Neutrophil (primary cell): ENCODE measurements around the gene FDX1.

Experiments
- H3K27ac ChIP-seq: fragments of 200-600 bp; sonication (generic); 2 replicates; pipeline ENCODE4 v1.5.1; 2016; ENCODE audit warnings: mild to moderate bottlenecking, moderate library complexity
- H3K27me3 ChIP-seq: fragments of 200-600 bp; sonication (generic); 2 replicates; pipeline ENCODE4 v1.6.0; 2016; ENCODE audit warnings: mild to moderate bottlenecking
- H3K36me3 ChIP-seq: fragments of 200-600 bp; sonication (generic); 2 replicates; pipeline ENCODE4 v1.5.1; 2017
- H3K4me1 ChIP-seq, 2 experiments: fragments of 200-600 bp in 1 of 2; sonication (generic) in 1 of 2; 1 replicate in 1 of 2; 2 replicates in 1 of 2; pipeline versions ENCODE4 v1.5.1 to v1.6.1; 2013 to 2016; ENCODE audit warnings: low read depth in 1 of 2, low read length in 1 of 2, mild to moderate bottlenecking in 1 of 2, moderate library complexity in 1 of 2; ENCODE audit not compliant: control insufficient read depth in 1 of 2, insufficient read depth in 1 of 2
- H3K4me3 ChIP-seq, 2 experiments: fragments of 200-600 bp in 1 of 2; sonication (generic) in 1 of 2; 1 replicate in 1 of 2; 2 replicates in 1 of 2; pipeline ENCODE4 v1.5.1; 2013 to 2016; ENCODE audit warnings: low read depth in 1 of 2, low read length in 1 of 2, mild to moderate bottlenecking in 1 of 2, moderate library complexity in 1 of 2
- H3K9me3 ChIP-seq: fragments of 200-600 bp; sonication (generic); 2 replicates; pipeline ENCODE4 v1.5.1; 2016
- TF ChIP-seq, protein P1 (sequence below): fragments of 200-600 bp; sonication (generic); IDR thresholded peaks from 2 replicates; pipeline ENCODE4 v1.5.1; 2016; ENCODE audit warnings: antibody characterized with exemption

Gene FDX1

DNA sequence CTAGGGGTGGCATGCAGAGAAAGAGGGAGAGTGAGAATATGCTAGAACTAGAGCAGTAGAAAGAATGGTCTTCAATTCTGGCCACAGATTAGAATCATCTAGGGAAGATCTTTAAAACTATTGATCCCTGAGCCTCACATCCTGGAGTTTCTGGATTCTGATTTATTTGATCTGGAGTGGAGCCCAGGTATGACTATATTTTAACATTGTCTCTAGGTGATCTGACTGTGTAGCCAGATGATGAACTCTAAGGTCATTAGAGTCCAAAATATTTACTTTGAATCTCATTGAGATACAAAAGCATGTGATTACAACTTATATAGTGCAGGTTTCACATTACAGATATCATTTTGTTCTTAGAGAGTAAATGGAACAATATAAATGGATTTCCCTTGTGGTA lies 79.7 kb downstream of the FDX1 start:
- Histone ChIP-seq H3K4me1 (no peaks in the 10 kb centered on the region), H3K27me3 (no peaks in the 10 kb centered on the region), H3K36me3 (no peaks in the 10 kb centered on the region), H3K9me3 (no peaks in the 10 kb centered on the region), H3K4me3 (no peak overlapping the region), H3K27ac (no peak overlapping the region)
- TF ChIP-seq, protein P1, sequence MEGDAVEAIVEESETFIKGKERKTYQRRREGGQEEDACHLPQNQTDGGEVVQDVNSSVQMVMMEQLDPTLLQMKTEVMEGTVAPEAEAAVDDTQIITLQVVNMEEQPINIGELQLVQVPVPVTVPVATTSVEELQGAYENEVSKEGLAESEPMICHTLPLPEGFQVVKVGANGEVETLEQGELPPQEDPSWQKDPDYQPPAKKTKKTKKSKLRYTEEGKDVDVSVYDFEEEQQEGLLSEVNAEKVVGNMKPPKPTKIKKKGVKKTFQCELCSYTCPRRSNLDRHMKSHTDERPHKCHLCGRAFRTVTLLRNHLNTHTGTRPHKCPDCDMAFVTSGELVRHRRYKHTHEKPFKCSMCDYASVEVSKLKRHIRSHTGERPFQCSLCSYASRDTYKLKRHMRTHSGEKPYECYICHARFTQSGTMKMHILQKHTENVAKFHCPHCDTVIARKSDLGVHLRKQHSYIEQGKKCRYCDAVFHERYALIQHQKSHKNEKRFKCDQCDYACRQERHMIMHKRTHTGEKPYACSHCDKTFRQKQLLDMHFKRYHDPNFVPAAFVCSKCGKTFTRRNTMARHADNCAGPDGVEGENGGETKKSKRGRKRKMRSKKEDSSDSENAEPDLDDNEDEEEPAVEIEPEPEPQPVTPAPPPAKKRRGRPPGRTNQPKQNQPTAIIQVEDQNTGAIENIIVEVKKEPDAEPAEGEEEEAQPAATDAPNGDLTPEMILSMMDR = no peak

DNA sequence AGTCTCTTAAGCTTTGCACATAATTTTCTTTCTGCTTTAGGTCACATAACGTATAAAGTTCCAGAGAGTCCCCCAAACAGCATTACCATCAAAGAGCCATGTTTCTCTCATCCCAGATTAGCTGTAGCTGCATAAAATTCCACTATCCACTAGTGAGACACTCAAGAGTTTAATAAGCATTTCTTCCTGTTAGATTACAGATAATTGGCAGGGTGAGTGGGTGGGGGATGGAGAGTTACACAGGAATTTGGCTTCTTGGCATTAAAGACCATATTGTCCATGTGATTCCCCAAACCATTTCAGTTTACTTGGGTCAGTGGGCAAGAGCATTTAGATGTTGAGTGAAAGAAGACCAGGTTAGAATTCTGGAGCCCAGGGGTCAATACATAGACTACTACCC lies 82.3 kb downstream of the FDX1 start:
- TF ChIP-seq, protein P1 = no peak
- Histone ChIP-seq H3K9me3 (no peaks in the 10 kb centered on the region), H3K36me3 (no peaks in the 10 kb centered on the region), H3K27ac (no peak overlapping the region), H3K27me3 (no peaks in the 10 kb centered on the region), H3K4me1 (no peaks in the 10 kb centered on the region), H3K4me3 (no peak overlapping the region)

DNA sequence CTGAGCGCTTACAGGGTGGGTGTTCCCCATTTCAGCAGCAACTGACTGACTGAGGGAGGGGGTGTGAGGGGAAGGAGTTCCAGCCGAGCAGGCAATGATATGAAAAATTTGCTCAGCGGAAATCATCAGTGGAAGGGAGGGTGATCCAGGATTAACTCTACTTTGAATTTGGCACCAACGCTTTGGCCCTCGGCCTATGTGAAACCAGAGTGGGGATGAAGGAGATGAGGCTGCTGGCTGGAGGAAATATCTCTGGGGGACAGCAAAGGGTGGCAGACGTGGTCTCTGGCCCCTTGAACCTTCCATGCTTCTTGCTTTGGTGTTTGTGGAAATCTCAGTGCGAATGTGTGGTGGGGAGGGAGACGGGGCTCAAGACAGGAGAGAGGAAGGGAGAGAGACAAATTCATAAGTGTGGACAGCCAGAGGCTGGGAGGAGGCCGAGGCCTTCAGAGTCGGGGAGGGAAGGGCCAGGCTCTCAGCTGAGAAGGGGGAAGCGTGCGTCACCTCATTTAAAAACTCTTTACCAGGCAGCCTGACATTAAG lies 83.6 kb downstream of the FDX1 start:
- no peaks in the 10 kb centered on the region for H3K27me3 ChIP-seq
- H3K4me3 ChIP-seq = no peak overlapping the region
- no peaks in the 10 kb centered on the region for H3K4me1 ChIP-seq
- no peaks in the 10 kb centered on the region for H3K36me3 ChIP-seq
- H3K27ac ChIP-seq = no peak overlapping the region
- TF ChIP-seq, protein P1 = no peak
- H3K9me3 ChIP-seq = no peaks in the 10 kb centered on the region

DNA sequence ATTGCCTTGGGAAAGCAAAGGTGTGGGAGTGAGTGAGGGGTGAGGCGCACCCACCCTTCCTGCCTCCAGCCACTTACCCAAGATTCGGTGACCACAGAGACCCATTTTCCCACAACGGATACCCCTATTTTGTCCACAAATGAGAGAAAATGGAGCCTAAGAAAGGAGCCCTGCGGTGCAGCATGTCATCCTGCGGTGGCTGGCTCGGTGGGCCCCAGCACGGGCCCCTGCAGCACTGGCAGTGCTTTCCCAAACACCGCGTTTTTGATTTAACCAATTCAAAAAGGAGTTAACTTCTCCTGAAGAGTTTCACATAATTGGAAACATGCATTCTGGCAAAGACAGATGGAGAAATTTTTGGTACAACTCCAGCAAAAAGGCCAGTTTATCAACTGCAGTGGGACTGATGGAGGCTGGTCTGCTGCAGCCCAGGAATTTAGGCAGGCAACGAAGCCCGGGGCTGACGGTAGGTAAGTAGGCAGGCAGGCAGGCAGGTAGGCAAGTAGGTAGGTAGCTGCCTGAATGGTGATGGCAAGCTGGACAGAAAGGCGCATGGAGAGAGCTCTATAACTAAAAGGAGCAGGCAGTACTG lies 84.2 kb downstream of the FDX1 start:
- no peak overlapping the region for H3K27ac ChIP-seq
- H3K4me3 ChIP-seq = no peak overlapping the region
- H3K9me3 ChIP-seq = no peaks in the 10 kb centered on the region
- H3K36me3 ChIP-seq = no peaks in the 10 kb centered on the region
- H3K27me3 ChIP-seq = no peaks in the 10 kb centered on the region
- TF ChIP-seq, protein P1 = no peak
- no peaks in the 10 kb centered on the region for H3K4me1 ChIP-seq
